Fibroblast of upper back skin (primary cell): Measurements from ENCODE around the gene PPP5C.
"Not testable (repeated sequence)": the region's sequence is repeated elsewhere in the genome, so short reads cannot be mapped to it uniquely, and the experiment has no call there.

Source experiments
- DNase-seq: peaks from one replicate; pipeline ENCODE4 v3.0.0-alpha.2; 2013

Gene PPP5C, protein sequence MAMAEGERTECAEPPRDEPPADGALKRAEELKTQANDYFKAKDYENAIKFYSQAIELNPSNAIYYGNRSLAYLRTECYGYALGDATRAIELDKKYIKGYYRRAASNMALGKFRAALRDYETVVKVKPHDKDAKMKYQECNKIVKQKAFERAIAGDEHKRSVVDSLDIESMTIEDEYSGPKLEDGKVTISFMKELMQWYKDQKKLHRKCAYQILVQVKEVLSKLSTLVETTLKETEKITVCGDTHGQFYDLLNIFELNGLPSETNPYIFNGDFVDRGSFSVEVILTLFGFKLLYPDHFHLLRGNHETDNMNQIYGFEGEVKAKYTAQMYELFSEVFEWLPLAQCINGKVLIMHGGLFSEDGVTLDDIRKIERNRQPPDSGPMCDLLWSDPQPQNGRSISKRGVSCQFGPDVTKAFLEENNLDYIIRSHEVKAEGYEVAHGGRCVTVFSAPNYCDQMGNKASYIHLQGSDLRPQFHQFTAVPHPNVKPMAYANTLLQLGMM

DNA sequence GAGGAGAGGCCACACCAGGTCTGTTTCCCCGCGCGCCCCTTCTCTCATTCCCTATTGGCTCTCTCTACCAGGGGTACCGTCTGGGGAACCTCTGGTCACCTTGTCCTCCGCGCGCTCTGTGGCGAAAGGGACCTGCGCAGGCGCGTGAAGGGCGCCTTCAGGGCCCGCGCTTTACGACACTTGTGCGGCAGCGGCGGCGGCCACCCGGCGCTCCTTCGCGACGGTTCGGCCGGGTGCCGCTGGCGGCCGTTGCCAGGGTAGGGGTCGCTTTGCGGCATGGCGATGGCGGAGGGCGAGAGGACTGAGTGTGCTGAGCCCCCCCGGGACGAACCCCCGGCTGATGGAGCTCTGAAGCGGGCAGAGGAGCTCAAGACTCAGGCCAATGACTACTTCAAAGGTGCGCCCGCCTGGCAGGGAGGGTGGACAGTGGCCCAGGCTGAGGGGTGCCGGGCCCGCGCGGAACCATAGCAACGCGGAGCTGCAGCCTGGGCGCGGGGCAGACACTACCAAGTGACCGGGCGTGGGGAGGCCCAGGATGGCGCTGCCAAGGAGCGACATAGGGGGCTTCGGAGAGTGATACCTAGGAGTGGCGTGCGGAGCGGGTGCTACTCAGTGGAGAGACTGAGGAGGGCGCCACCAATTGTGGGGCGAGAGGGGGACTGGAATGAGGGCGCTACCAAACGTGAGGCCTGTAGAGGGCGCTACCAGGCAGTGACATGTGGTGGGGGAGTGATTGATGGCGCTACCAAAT lies at the start of gene PPP5C:
Gene PPP5C (plus strand): TSS at position 267 of the 751 bp plus-strand sequence. CDS start 10 bp downstream, at position 277.
- DNase-seq, result peak; percentile 91

DNA sequence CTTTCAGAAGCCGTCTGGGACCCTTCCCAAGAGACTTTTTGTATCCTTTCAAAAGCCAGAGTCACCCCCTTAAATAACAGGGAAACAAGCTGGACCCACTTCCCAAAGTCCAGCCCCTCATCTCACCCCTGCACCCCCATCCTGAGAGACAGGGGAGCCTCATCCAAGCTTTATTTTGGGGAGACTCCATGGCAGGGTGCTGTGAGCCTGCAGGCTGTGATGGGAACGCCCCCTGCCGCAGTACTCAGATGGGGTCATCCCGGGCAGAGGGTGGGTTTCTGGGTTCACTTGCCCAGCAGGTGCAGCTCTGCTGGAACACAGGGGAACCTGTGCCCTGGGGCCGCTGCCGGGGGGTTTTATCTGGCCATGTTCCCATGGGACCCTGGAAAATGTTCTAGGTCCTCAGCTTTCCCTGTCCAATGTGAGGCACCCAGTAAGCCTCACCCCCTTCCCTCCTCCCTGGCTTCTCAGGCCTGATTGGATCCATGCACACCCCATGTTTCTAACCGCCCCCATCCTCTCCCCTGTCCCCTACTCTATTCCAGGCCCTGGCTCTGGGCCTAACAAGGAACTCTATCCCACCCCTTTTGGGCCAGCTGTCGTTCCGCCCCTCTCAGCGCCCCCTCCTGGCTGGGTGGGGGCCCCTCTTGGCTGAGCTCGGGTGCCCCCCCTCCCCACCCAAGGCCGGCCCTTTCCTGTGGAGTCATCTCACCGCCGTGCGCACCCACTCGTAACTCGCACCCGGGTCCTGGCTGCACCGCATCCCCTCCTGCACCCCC lies 49.0 kb upstream of the PPP5C start:
- DNase-seq, result no peak

DNA sequence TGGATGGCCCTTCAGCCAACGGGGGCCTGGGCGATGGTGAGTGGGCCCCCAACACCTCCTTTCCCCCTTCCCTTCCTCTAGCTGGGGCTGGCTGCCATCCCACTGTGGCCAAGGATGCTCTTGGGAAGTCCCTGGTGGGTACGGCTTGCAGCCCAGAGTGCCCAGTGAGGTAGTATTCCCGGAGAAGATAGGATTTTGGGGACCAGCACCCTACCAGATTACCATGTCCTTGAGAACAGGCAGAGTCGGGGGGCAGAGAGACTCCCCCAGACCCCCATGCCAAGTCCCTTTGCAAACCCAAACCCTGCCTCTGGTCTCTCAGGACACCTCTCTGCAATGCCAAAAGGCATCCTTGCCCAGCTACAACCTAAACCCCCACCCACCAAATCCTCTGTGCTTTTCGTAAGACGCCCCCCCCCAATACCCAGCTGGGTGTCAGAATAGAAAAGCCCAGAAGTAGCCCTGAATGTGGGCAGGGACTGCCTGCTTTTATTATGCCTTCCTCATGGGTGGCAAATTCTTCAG lies 48.3 kb upstream of the PPP5C start:
- no peak for DNase-seq

DNA sequence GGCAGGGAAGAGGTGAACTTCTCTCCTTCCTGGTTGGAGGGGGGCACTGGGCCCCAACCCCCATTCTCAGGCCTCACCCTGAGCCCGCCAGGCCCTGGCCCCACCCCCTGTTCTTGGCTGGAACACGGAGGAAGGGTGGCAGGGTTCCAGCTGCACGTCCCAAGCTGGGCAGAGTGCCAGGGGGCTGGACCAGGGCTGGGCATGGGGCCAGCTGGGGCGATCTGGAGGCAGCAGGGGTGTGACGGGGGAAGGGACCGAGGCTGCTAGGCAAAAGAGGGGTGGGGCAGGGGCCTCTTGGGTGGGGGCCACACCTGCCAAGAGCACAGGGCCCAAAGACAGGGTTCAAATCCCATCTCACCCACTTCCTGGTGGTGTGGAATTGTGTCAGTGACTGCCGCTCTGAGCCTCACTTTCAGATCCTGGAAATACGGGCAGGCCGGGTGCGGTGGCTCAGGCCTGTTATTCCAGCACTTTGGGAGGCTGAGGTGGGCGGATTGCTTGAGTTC lies 47.8 kb upstream of the PPP5C start:
- DNase-seq, result peak; percentile 89

DNA sequence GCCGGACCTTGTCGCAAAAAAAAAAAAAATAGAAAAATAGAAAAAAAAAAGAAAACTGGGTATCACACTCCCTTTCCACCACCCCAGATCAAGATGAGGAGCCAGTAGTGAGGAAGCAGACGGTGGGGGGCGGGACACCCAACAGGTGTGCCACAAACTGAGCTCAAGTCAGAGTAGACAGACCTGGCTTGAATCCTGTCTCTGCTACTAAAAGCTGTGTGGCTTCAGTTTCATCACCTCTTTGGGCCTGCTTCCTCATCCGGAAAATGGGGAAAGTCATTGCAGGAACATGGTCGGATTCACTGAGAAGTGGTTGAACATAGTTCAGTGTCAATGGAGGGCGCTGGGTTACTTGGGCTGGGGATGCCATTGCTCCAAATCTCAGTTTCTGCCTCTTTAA lies 47.2 kb upstream of the PPP5C start:
- DNase-seq, result no peak

DNA sequence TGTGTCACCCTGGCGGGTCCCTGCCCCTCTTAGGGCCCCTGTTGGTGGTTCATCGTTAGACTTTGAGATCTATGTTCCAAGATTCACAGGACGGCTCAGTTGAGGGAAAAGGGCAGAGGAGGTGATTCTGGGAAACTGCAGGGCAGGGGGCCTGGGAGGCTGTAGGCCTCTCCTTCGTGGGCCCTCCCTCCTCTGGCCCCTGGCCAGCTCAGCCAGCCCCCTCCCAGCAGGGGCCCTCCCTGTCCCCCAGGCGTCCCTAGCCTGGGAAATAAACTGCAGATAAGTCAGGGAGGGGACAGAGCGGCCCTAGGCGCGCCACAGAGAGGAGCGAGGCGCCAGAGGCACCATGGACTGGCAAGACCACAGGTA lies 43.6 kb upstream of the PPP5C start:
- DNase-seq, result no peak

DNA sequence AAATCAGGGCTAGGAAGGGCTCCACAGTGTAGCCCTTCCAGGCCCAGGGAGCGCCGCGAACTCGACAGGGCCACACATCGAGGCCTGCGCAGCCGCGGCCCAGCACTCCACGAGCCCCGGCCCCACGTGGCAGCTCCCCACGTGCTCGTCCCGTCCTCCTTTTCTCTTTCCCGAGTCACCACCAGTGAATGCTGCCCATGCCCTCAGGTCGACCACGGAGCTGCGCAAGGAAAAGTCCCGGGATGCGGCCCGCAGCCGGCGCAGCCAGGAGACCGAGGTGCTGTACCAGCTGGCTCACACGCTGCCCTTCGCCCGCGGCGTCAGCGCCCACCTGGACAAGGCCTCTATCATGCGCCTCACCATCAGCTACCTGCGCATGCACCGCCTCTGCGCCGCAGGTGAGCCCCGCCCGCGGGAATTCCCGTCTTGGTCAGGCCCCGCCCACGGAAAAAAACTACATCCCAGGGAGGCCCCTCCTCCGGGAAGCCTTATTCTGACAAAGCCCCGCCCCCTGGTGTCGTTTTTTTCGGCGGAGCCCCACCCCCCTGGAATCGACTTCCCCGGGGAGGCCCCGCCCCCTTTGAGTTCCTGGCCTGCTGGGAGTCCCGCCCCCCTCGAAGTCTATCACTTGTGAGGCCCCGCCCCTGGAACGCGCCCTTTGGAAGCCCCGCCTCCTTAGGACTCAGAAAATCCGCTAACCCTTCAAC lies 43.0 kb upstream of the PPP5C start:
- DNase-seq, result no peak

DNA sequence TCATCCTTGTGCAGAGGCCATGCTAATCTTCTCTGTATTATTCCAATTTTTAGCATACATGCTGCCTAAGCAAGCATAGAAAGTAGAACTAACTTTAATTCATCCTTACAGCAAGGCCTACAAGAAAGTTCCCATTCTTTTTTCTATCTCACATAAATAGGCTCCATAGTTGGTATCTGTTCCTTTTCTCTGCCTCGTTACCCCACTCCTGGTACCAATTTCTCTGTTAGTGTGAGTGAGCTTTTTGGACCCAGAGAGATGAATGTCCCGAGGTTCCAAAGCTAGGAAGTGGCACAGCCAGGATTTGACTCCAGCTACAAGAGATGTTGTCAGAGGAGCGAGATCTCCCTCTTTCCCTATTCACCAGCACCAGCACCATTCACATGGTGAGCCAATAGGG lies 40.4 kb upstream of the PPP5C start:
- DNase-seq, result no peak

DNA sequence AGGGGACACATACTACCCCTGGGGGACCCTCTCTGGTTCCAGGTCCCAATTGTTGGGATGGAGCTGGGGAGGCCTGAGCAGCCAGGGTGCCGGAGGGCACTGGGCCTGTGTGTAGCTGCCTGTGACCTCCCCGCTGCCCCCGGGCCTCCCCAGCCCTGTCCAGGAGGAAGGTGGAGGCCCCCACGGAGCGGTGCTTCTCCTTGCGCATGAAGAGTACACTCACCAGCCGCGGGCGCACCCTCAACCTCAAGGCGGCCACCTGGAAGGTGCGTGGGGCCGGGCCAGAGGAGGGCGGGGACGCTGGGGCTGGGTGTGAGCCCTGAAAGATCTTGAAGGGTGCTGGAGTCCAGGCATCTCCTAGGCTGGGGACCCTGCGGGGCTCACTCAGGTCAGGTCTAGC lies 38.4 kb upstream of the PPP5C start:
- DNase-seq, result no peak

DNA sequence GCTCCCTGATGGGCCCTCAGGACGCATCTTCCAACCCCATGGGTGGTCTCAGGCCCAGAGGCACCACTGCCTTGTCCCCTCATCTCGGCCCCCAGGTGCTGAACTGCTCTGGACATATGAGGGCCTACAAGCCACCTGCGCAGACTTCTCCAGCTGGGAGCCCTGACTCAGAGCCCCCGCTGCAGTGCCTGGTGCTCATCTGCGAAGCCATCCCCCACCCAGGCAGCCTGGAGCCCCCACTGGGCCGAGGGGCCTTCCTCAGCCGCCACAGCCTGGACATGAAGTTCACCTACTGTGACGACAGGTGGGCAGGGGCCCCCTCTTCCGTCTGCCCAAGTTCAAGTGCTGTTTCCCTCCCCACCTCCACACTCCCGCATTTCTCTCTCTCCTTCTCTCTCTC lies 37.8 kb upstream of the PPP5C start:
- no peak for DNase-seq

DNA sequence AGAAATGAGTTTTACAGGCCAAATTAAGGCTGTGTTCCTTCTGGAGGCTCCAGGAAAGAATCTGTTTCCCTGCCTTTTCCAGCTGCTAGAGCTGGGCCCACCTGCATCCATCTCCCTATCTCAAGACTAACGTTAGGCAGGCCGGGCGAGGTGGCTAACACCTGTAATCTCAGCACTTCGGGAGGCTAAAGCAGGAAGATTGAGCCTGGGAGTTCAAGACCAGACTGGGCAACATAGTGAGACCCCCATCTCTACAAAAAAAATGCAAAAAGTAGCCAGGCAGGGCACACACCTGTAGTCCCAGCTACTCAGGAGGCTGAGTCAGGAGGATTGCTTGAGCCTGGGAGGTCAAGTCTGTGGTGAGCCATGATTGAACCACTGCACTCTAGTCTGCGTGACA lies 35.4 kb upstream of the PPP5C start:
- DNase-seq, result no peak

DNA sequence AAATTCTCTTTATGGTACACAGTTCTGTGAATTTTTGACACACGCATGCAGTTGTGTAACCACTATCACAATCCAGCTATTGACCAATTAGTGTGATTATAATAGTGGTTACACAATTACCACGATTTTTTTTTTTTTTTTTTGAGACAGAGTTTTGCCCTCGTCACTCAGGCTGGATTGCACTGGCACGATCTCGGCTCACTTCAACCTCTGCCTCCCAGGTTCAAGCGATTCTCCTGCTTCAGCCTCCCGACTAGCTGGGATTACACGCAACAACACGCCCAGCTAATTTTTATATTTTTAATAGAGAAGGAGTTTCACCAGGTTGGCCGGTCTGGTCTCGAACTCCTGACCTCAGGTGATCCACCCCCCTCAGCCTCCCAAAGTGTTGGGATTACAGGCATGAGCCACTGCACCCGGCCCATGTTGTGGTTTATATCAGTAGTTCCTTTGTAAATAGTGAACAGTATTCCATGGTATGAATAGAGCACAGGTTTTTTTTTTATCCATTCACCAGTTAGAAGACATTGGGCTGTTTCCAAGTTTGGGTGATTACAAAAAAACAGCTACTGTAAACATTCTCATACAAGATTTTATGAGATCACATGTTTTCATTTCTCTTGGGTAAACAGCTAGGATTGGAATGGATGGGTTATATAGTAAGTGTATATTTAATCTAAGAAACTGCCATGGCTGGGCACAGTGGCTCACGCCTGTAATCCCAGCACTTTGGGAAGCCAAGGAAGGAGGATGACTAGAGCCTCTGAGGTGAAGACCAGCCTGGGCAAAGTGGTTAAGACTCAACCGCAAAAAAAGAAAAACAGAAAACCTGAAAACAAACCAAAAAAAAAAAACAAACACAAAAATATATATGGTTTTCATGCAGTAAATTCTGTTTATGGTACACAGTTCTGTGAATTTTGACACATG lies 33.1 kb upstream of the PPP5C start:
- DNase-seq, result not testable (repeated sequence)

DNA sequence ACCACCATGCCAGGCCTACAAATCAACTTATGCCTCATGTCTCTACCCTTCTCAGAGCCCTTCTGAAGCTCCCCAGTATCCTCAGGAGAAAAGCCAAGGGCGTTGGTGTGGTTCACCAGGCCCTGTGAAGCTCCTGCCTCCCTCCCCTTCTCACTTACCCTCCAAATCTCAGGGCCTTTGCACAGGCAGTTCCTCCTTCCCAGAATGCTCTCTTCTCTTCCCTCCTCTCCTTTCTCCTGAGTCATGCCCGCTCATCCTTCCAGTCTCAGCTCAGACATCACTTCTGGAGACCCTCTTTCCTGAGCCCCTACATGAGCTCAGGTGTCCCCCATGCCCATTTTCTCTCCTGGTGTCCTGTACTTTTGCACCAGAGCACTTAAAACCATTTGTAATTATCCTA lies 29.5 kb upstream of the PPP5C start:
- DNase-seq, result no peak

DNA sequence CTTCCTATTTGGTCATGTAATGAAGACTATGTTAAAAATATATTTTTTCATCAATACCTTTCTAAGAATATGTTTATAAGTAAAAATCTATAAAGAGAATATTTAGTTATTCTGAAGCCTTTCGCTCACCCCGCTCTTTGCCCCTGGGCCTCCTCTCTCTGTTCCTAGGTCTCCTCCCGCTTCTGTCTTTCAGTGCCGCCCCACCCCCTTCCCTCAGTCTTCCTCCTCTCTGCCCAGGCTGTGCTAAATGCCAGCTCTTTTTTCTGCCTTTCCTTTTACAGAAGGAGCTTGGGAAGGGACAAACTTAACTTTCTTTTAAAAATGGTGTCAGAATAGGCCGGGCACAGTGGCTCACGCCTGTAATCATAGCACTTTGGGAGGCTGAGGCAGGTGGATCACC lies 27.3 kb upstream of the PPP5C start:
- no peak for DNase-seq

DNA sequence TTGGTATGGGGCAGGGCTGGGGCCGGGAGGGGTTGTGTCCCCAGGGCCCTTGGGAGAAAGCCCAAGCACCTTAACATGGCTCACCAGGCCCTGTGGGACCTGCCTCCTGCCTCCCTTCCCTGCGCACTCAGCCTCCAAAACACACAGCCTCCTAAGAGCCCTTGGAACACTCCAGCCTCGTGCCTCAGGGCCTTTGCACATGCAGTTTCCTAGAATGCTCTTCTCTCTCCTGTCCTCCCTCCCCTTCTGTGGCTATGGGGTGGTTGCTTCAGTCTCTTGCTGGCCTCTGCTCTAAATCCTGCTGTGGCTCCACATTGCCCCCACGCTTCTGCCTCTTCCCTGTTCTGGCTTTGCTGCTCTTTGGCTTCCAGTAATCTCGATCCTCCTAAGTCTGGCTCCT lies 26.3 kb upstream of the PPP5C start:
- DNase-seq, result no peak

DNA sequence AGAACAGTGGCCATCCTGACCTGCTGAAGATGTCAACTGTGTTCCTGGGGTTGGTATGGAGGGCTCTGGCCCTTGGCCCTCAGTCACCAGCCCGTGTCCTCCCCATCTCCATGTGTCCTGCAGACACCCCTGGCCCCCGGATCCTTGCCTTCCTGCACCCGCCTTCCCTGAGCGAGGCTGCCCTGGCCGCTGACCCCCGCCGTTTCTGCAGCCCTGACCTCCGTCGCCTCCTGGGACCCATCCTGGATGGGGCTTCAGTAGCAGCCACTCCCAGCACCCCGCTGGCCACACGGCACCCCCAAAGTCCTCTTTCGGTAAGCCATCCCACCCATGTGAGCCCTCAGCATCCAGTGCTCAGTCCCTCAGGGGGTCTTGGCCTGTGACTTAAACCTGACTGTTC lies 25.2 kb upstream of the PPP5C start:
- no peak for DNase-seq

DNA sequence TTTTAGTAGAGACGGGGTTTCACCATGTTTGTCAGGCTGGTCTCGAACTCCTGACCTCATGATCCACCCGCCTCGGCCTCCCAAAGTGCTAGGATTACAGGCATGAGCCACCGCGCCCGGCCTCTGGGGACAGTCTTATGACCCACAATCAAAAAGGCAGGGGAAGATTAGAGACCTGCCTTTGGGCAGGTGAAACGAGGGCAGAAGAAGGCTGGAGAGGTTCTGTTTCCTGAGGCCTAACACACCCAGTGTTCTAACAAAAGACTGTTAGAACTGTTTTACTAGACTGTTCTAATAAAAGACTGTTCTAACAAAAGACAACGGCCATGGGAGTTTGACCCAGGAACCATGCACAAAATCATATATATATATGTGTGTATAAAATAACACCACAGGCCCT lies 23.7 kb upstream of the PPP5C start:
- DNase-seq, result not testable (repeated sequence)

DNA sequence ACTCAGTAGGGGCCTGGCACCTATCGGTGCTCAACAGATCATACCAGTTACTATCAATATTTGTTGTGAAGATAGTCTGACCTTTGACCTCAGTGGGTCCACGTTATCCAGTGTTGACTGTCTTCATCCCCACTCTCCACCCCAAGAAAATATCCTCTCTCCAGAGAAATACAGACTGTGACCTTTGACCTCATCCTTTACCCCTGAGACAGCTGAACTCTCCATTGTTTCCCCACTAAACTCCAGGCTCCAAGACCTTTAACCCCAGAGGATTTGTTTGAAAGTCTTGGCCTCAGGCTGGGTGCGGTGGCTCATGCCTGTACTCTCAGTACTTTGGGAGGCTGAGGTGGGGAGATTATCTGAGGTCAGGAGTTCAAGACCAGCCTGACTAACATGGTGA lies 22.6 kb upstream of the PPP5C start:
- no peak for DNase-seq

DNA sequence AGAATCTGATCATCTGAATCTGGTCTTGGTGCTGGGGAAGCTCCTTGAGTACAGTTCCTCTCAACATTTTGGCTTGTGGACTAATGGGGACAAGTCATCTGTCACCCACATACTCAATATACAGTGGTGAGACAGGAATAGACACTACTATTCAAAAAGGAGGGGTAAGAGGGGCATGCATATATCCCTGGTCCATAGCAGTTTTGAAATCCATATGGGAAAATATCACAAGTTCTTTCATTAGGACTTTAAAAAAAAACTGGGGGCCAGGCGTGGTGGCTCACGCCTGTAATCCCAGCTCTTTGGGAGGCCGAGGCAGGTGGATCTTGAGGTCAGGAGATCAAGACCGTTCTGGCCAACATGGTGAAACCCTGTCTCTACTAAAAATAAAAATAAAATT lies 20.3 kb upstream of the PPP5C start:
- DNase-seq, result no peak

DNA sequence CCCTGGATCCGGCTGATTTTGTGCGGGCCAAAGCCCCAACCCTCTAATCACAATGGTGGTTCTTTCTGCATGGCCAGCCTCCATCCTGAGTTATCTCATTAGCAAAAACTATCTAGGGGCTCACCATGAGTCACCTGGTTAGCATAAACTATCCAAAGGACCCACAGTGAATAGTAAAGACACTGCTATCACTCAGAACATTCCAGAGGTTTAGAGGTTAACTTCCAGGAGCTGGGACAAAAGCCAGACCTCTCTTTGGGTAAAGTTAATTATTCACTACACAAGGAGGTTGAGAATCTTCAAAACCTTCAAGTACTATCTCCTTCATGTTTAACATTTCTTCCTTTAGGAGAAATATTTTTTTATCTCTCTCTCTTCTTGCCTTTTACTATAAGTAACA lies 18.8 kb upstream of the PPP5C start:
- DNase-seq, result peak; percentile 10

DNA sequence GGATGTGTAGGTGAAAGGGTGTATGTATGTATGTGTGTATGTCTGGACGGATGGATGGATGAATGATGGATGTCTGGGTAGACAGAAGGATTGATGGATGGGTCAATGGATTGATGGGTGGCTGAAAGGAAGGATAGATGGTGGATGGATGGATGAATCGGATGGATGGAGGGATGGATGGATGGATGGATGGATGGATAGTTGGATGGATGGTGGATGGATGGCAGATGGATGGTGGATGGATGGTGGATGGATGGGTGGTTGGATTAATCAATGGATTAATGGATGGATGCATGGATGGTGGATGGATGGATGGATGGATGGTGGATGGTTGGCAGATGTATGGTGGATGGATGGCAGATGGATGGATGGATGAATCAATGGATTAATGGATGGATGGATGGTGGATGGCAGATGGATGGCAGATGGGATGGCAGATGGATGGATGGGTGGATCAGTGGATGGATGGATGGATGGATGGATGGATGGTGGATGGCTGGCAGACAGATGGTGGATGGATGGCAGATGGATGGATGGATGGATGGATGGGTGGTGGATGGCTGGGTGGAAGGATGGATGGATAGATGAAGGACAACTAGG lies 16.5 kb upstream of the PPP5C start:
- DNase-seq, result no peak
